GM18873 (cell line): ENCODE measurements around the gene UAP1L1.

ENCODE experiments used
- ATAC-seq: cut with Tn5 transposase; IDR thresholded peaks from one replicate; pipeline ENCODE4 v1.9.1; 2021; ENCODE audit warnings: mild to moderate bottlenecking, moderate library complexity, moderate number of reproducible peaks; ENCODE audit not compliant: unreplicated experiment, low FRiP score

Gene UAP1L1

DNA sequence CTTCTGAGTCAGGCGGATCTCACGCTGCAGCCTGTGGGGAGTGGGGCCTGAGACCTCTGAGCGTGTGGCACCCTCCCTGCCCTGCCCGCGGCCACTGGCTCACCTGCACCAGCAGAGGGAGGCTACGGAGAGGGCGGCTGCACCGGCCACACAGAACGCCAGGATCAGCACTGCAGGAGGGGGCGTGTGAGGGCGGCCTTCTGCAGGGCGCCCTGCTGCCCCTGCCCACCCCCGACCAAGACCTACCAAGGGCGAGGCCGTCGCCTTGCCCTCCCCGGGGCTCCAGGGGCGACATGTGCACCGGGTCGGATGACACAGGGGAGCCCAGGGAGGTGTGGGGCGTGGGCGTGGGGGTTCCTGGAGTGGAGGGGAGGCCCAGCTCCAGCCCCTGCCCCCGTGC, 36.7 kb upstream of the UAP1L1 start:
- no peak for ATAC-seq

DNA sequence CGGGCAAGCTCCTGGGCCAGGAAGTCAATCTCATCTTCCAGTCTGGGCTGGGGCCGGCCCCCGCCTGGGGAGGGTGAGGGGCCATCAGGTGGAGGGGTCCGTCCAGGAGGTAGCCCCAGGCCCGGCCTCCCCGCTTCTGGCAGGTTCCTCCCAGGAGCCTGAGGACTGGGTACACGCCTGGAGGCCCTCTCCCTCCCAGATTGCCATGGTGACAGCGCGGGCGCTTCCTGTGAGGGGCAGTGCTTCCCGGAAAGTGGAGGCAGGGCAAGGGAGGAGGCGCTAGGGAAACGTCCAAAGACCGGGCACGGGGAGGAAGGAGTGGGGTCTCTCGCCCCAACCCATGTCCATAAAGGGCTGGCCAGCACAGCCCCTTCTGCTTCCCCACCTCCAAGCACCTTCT, 36.2 kb upstream of the UAP1L1 start:
- no peak for ATAC-seq

DNA sequence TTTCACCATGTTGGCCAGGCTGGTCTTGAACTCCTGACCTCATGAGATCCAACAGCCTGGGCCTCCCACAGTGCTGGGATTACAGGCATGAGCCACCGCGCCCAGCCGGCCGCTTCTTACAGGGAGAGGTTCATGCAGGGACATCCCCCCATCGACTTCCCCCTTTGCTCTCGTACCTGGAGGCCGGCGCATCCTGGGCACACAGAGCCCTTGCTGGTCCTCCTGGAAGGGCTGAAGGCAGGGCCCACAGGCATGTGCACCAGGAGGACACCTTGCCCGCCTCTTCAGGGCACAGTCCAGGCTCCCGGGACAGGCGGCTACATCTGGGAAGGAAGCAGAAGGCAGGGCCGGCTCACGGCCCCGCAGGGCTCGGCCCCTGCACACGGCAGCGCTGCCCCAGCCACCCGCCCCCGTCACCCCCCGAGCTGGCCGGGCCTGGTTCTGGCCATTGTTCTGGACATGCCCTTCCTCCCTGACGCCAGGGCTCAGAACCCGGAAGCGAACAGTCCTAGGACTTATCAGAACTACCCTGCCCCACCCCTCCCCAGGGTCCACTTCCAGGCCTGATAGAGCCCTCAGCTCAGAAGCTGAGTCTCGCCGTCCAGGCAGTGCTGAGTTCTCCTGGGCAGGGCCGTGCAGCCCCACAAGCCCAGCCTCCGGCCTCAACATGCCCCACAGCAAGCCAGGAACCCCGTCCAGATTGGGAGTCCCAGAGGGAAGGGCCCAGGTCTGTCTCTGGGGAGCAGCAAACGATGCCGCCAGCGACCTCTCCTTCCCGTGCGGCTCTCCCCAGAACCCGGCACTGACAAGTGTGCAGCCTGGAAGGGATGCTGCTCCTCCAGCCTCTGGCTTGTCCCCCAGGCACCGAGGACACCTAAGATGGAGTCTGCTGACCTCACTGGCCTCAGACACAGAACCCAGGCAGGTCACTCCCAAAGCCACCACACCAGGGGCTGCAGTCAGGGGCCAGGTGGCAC, 34.3 kb upstream of the UAP1L1 start:
- ATAC-seq = no peak

DNA sequence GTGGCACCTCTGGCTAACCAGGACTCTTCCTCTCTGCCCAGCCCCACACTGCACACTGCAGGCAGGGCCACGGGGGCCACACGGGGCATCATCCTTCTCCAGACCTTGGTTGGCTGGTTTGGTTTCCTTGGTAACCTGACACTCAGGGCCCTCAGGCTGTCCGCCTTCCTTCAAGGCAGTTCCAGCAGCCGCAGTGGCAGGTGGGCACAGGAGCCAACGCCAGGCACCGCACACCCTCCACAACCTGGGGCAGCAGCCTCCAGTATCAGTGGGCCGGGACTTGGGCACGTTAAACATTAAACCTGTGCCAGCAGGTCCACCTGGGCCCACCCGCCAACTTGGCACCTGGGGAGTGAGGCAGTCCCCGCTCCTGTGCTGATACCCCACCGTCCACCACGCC, 33.3 kb upstream of the UAP1L1 start:
- ATAC-seq = no peak

DNA sequence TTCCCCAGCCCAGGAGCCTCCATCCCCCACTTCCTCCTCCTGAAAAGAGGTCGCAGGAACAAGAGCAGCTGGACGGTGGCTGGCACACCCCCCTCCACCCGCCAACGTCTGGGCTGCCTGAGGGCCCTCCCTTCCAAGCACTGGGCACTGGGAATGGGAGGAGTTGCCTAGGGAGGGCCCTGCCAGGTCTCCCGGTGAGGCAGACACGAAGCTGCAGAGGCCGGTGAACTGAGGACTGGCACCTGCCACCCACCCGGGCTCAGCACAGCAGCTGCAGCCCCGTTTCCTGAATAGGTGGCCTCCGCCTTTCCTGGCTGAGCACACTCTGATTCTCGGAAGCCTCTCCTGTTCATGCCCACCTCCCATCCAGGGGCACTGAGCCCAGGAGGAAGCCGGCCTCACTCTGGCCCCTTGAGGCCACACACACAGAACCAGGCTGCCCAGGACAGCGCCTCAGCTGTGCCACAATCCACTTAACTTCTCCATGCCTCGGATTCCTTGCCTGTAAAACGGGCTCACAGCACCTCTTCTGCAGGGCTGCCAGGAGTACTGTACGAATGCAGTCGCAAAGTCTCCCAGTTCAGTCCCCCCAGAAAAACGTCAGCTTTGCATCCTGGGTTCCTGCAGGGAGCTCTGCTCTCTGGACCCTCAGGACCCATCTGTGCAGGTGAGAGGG, 32.7 kb upstream of the UAP1L1 start:
- no peak for ATAC-seq

DNA sequence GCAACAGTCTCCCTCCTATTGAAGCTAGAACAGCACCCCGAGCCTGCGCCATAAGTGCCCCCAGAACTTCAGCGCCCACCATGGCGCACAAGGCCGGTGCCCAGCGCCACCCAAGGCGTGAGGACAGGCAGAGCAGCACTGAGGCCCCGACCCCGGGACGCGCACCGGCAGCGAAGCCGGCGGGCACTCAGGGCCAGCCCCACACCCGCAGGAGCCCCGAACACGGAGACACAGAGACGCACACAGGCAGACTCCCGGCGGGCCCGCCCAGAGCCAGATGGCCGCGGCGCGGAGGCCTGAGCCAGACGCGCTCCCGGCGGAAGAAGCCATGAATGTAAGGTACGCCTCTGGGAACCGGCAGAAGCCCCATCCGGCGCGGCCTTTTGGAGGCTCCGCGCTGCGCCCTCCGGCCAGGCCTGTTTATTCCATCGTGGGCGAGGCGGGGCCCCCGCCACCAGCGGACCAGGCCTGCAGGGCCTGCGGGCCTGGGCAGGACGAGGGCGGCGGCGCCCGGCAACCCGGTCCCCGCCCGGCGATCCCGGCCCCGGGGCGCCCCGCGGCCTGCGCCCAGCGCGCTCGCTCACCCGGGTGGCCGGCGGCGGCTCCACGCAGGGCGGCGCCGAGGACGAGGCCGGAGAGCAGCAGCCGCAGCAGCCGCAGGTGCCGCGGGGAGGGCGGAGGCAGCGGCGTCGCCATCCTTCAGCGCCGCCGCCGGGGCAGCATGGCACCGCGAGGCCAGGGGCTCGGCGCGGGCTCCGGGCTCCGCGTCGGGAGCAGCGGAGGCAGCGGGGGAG, 31.8 kb upstream of the UAP1L1 start:
- no peak for ATAC-seq

DNA sequence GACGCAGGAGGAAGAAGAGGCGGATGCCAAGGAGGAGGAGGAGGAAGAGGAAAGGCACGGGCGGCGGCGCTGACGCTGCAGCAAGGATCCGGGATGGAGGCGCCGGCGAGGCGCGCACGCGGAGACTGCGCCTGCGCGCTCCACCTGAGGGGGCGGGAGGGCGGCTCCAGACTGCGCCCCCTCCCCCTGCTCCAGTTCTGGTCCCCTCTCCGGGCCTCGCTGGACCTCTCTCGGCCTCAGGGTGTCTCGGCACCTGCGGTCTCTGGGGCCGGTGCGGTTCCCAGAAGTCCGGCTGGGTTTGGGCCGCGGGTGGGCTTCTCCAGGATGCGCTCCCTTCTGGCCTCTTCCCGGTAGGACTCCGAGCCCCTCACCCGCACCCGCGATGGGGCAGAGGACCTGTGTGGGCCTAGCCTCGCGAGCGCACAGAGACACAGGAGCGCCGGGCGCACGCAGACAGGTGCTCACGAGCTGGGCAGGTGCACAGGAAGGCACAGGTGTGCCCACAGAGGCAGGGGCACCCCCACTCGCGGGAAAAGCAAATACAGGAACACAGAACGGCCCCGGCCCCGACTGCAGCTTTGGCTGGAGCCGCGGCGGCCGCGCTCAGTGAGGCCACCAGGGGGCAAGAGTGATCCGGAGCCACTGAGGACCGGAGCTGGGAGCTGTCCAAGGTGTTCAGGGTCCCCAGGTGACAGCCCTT, 31.1 kb upstream of the UAP1L1 start, which contains the start of gene NPDC1:
Gene NPDC1 (minus strand): TSS at position 90 of the 700 bp plus-strand sequence. CDS start 188 bp downstream, outside the sequence.
- ATAC-seq = no peak

DNA sequence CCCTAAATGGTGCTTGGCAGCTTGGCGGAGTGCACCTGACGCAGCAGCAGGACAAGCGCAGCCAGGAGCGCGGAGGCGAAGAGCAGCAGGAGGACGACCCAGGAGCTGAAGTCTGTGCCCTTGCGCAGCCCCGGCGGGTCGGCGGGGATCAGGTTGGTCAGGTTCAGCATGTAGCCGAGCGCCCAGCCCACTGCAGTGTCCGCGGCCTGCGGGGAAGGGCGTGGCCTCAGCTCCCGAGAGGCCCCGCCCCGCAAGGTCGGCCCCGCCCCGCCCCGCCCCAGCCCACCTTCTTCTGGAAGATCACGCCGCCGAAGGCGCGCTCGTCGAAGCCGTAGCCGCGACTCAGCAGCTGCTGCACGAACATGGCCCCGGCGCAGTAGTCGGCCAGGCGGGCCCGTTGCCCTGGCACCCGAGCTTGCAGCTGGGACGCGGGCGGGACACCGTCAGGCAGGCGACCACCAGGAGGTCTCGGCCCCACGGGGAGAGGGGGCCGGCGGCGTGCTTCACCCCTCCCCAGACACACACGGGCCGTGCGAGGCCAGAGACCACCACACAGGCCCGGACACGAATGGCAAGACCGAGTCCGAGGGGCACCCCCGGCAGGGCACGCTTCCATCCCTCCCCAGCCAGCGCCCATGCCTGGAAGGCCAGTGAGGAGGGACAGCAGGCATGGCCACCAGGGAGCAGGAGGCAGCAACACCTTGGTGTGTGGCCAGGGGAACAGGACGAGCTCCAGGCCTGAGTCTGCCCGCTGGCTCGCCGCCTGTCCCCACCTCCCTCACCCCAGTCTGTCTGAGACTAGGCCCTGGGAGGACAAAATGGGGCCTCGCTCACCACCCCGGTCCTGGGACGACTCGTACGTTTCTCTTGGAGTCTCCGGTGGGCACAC, 28.4 kb upstream of the UAP1L1 start:
- no peak for ATAC-seq

DNA sequence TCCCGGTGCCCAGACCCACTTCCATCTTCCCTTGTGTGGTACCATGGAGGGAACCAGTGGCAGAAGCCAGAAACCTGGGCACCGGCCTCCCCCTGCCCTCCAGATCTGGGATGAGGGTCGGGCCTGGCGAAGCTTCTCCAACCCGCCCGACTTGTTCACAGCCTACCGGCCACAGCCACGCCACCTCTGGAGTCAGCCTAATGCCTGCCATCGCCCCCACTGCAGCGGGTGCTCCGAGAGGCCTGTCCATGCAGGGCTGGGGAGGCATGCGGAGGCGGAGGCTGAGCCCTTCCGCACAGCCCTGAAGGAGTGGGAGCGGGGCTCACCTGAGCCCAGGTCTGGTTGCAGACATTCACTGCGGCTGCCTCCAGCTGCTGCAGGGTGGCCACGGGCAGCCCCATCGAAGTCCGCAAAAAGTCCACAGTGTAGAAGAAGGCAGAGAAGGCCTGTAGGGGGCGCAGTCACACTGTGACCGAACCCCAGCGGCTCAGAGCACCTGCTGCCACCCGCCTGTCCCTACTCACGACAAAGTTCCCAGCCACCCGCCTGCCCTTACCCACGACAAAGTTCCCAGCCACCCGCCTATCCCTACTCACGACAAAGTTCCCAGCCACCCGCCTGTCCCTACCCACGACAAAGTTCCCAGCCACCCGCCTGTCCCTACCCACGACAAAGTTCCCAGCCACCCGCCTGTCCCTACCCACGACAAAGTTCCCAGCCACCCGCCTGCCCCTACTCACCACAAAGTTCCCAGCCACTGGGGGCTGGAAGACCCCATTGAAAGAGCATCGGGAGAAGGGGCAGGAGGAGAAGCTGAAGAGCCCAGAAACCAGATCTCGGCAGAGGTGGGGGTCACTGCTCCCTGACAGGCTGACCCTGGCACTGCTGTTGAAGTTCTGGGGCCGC, 27.5 kb upstream of the UAP1L1 start:
- no peak for ATAC-seq

DNA sequence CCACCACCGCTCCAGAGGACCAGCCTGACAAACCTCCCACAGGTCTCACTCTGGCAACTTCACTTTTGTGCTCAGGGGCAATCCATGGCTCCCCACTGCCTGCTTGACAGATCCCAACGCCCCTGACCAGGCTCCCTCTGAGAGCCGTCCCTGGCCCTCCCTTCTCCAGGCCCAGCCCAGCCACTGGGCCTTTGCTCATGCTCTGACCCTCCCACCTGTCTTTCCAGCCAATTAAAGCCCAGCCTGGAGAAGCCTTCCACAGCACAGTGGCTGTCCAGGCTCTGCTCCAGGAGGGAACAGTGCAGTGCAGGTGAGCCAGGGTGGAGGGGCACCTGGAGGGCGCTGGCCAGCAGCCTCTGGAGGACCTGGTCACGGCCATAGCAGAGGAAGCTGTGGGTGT, 26.7 kb upstream of the UAP1L1 start:
- no peak for ATAC-seq

DNA sequence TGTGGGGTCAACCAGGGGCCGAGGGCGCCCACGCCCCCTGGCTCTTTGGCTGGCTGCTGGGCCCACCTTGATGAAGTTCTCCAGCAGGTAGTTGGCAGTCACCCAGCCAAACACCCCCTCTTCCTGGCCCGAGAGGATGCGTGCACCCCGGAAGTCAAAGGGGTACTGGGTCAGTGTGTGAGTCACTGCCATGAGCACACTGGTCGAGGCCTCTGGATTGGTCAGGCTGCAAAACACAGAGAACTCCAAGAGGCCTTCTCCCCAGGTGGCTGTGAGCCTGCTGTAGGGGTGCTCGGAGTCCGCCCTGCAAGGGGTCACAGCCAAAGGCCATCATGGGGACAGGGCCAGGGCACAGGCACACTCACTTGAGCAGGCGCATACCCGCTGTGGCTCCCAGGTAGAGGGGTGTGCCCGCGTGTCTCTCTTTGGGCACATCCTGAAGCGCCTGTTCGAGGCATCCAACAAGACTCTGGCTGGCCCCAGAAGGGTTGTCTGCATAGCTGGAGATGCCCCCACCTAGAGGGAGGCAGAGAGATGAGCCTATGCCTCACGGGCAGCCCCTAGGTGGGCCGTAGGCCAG, 26.1 kb upstream of the UAP1L1 start:
- ATAC-seq = no peak

DNA sequence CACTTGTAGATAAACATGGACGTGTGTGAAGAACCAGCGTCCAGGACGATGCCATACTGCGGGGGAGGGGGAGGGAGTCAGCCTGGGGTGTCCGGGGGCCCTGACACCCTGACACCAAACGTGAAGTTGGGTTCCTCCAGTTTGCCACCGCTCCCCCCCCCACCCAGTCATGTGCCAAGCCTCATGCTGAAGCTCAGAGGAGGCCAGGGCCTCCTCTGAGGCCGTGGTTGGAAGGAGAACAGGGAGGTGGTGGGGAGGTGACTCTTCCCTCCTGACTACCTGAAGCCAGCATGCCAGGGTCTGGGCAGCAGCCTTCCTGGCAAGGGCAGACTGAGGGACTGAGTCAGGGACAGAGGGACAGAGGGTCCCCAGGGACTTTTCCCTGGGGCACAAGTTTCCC, 25.0 kb upstream of the UAP1L1 start:
- ATAC-seq = no peak

DNA sequence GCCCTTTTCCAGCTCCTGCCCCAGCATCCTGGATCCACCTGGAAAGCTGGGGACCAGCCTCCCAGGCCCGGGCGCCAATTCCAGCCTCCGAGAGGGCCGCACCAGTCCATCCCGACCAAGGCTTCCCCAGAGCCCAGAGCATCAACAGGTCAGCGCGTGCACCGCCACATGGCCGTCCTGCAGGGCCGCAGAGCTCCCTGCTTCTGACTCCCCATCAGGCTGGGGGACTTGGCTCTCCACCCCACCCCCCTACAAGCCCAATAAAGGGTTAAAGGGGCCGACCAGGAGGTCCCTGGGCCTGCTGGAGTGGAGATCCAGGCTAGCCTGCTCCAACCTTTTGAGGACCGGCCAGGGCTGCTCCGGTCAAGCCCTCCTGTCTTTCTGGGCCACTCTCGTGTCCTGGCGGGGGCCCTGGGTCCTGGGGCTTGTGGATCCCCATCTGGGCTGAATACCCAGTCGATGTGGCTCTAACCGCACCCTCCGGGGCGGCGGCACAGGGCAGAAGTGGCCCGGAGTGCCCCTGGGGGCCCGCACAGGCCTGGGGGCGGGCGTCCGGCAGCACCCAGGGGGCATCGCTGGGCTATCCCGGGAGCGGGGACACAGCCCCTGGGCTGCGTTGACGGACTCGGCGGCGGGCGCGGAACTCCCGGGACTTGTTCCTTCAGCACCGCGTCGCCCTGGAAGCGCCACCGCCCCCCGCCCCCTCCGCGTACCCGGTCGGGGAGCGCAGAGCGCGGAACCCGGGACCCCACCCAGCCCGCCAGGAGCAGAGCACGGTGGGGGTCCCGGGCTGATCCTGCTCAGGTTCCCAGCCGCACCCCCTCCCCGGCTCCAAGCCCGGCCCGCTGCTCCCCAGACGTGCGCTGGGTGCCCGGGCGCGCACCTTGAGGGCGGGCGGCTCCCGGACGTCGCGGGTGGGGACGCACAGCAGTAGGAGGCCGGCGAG, 24.0 kb upstream of the UAP1L1 start:
- no peak for ATAC-seq

DNA sequence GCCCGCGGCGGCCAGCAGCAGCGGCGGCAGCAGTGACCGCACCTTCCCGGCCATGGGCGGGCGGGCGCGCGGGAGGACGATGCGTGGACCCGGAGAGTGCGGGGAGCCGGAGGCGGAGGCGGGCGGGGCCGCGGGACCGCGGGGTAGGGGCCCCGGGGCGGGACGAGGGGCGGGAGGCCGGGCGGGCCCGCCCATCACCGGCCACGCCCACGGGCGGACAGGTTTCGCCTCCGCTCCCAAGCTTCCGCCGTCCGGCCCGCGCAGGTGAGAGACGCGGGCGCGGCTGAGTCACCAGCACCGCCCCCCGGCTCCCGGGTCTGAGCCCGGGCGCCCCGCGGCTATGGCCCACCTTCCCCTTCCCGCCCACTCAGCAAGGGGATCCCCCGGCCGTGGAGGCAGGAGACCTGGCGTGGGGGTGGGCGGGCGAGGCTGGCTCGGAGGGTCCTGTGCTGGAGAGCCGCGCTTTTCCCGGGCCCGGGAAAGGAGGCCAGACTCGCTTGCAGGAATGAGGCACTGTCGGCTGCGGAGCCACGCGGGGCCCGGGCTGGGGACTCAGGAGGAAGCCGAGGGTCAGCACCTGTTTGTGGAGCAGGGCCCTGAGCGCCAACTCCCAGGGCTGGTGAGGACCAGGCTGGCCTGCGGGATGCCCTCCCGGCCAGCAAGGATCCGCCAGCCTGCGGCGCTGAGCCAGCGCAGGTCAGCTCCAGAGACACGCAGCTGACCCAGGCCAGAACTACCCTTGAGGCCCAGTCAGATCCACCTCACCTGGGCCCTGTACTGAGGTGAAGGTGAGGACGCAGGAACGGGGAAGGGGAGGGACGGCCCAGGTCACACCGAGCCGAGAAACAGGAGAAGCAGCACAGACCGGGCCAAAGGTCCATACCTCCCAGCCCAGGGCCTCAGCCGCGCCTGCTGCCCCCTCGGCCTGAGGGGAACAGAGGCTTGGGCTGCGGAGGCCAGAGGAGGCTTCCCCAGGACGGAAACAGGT, 23.1 kb upstream of the UAP1L1 start, which contains the start of gene ENTPD2:
Gene ENTPD2 (minus strand): TSS at position 118 of the 988 bp plus-strand sequence. CDS start 64 bp downstream, at position 54.
- ATAC-seq = no peak

DNA sequence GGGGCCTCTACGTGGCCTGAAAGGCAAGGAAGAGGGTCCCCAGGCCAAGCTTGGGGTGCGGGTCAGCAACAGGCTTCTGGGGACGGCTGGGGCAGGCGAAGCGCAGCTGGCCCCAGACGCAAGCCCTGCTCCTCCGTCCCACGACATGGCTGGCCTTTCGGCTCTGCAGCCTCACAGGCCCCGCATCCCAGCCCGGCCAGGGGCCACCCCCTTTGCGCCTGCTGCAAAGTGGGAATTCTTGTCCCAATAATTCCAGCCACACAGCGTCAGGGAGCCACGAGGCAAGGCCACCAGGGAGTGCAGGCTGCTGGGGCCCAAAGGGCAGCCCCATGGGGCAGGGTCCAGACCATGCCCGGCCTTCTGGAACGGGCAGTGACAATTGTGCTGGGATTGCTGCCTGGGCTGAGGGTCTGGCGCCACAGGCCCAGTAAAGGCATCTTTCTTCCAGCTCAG, 22.4 kb upstream of the UAP1L1 start:
- no peak for ATAC-seq
